GM12878 (cell line): ENCODE data around the gene MPDZ. TPM values are rescaled to one million over a fixed set of nuclear protein-coding genes. Genes with fewer than 3 reads are reported as not detected.

Source experiments
- ATAC-seq: fragments of 200-7000 bp; cut with Tn5 transposase; 3 replicates; pipeline ENCODE4 v1.9.1; 2020; ENCODE audit warnings: mild to moderate bottlenecking, moderate library complexity
- BruUV-seq: library from RNA; stranded (reverse); fragments of 400-500 nt; replicated peaks from 2 replicates; lab custom pipeline; 2021; lab: Mats Ljungman, UMichigan
- CTCF ChIA-PET: fragments of 300-600 bp; sonication (Branson Sonifier 250); formaldehyde crosslinking; extraction: SDS; loops from one replicate; lab custom pipeline; 2021; ENCODE audit warnings: inconsistent platforms; lab: Yijun Ruan, JAX
- POLR2A ChIA-PET: fragments of 350-600 bp; formaldehyde crosslinking; extraction: SDS; loops from one replicate; lab custom pipeline; 2021; ENCODE audit warnings: inconsistent platforms; lab: Charles Lee
- RAD21 ChIA-PET: fragments of 300-600 bp; sonication (Branson Sonifier 250); formaldehyde crosslinking; loops from one replicate; lab custom pipeline; 2023; ENCODE audit warnings: antibody characterized with exemption; ENCODE audit not compliant: unreplicated experiment; lab: Charles Lee
- SMC1A ChIA-PET: fragments of 300-600 bp; sonication (Branson Sonifier 250); formaldehyde crosslinking; loops from one replicate; lab custom pipeline; 2023; ENCODE audit not compliant: unreplicated experiment, uncharacterized antibody; lab: Charles Lee
- DNase-seq: peaks from one replicate; pipeline ENCODE4 v3.0.0-alpha.2; 2011; ENCODE audit warnings: low read depth, low spot score
- FAIRE-seq: peaks from 3 replicates; lab custom pipeline; 2011; peaks lifted over from hg19 to GRCh38; lab: Jason Lieb, UNC
- H2AFZ ChIP-seq: 2 replicates; pipeline ENCODE4 v1.6.0; 2011; ENCODE audit warnings: low read depth, low read length, control low read depth; ENCODE audit not compliant: control insufficient read depth
- H3K27ac ChIP-seq: 2 replicates; pipeline ENCODE4 v1.5.1; 2011; ENCODE audit warnings: control low read depth; ENCODE audit not compliant: control insufficient read depth, insufficient read depth
- H3K27me3 ChIP-seq, 2 experiments: replicated peaks in 1 of 2; 2 replicates each; pipeline versions ENCODE4 v1.6.0 to v1.6.1; 2011; ENCODE audit warnings: low read length in 1 of 2; ENCODE audit not compliant: control insufficient read depth in 2 of 2, insufficient read depth in 2 of 2
- H3K36me3 ChIP-seq, 2 experiments: 2 replicates each; pipeline ENCODE4 v1.5.1; 2011; ENCODE audit warnings: low read length in 1 of 2; ENCODE audit not compliant: control insufficient read depth in 2 of 2, insufficient read depth in 2 of 2
- H3K4me1 ChIP-seq: 2 replicates; pipeline ENCODE4 v1.6.1; 2011; ENCODE audit warnings: mild to moderate bottlenecking, low read length, moderate library complexity, mixed read lengths; ENCODE audit not compliant: control insufficient read depth, insufficient read depth
- H3K4me2 ChIP-seq: 2 replicates; pipeline ENCODE4 v1.6.0; 2011; ENCODE audit warnings: control low read depth; ENCODE audit not compliant: control insufficient read depth, insufficient read depth
- H3K4me3 ChIP-seq: fragments of 200-600 bp; sonication (generic); 2 replicates; pipeline ENCODE4 v1.5.1; 2016
- H3K79me2 ChIP-seq: 2 replicates; pipeline ENCODE4 v1.6.0; 2011; ENCODE audit warnings: low read length; ENCODE audit not compliant: control insufficient read depth, insufficient read depth
- H3K9ac ChIP-seq: 2 replicates; pipeline ENCODE4 v1.8.0; 2011; ENCODE audit warnings: low read length, control low read depth, mixed read lengths; ENCODE audit not compliant: control insufficient read depth, insufficient read depth
- H3K9me3 ChIP-seq: replicated peaks from 3 replicates; pipeline ENCODE4 v1.5.1; 2011; ENCODE audit warnings: mild to moderate bottlenecking, low read length; ENCODE audit not compliant: control insufficient read depth, insufficient read depth
- H4K20me1 ChIP-seq: 2 replicates; pipeline ENCODE4 v1.6.0; 2011; ENCODE audit not compliant: control insufficient read depth, insufficient read depth
- KAT2A ChIP-seq: conservative IDR thresholded peaks from 2 replicates; pipeline ENCODE4 v1.6.1; 2011; ENCODE audit warnings: low read depth, low read length; ENCODE audit not compliant: control insufficient read depth
- KLF5 ChIP-seq: fragments of 450-650 bp; IDR thresholded peaks from 2 replicates; pipeline ENCODE4 v1.6.1; 2014; ENCODE audit warnings: mild to moderate bottlenecking; ENCODE audit not compliant: partially characterized antibody
- LARP7 ChIP-seq: fragments of 450-650 bp; IDR thresholded peaks from 2 replicates; pipeline ENCODE4 v1.6.1; 2017; ENCODE audit warnings: mild to moderate bottlenecking
- MYC ChIP-seq: IDR thresholded peaks from 2 replicates; pipeline ENCODE4 v1.6.1; 2011; ENCODE audit warnings: mild to moderate bottlenecking, low read length, moderate library complexity, inconsistent platforms; ENCODE audit not compliant: insufficient read depth, insufficient replicate concordance, insufficient read length, severe bottlenecking
- NR2C2 ChIP-seq: IDR thresholded peaks from 2 replicates; pipeline ENCODE4 v1.6.1; 2011; ENCODE audit warnings: borderline replicate concordance, low read depth; ENCODE audit not compliant: control insufficient read depth, insufficient read length
- PAX5 ChIP-seq: IDR thresholded peaks from 2 replicates; pipeline ENCODE4 v1.6.1; 2011; ENCODE audit warnings: low read depth, low read length, borderline replicate concordance
- PML ChIP-seq: IDR thresholded peaks from 2 replicates; pipeline ENCODE4 v1.6.1; 2012; ENCODE audit warnings: low read length, inconsistent platforms
- RBBP5 ChIP-seq: fragments of 200-600 bp; sonication (generic); conservative IDR thresholded peaks from 2 replicates; pipeline ENCODE4 v1.6.1; 2016
- REST ChIP-seq: IDR thresholded peaks from 2 replicates; pipeline ENCODE4 v1.6.1; 2012; ENCODE audit warnings: mild to moderate bottlenecking, low read depth, low read length
- SMARCA5 ChIP-seq: fragments of 450-650 bp; IDR thresholded peaks from 2 replicates; pipeline ENCODE4 v1.6.1; 2017; ENCODE audit warnings: mild to moderate bottlenecking
- SMC3 ChIP-seq: IDR thresholded peaks from 2 replicates; pipeline ENCODE4 v1.6.1; 2011; ENCODE audit warnings: low read length, improper control_type of control experiment, borderline replicate concordance
- SP1 ChIP-seq: IDR thresholded peaks from one replicate; pipeline ENCODE4 v1.6.1; 2011; ENCODE audit warnings: low read depth, low read length
- TAF1 ChIP-seq: IDR thresholded peaks from 2 replicates; pipeline ENCODE4 v1.6.1; 2011; ENCODE audit warnings: mild to moderate bottlenecking, low read depth, low read length, borderline replicate concordance
- WRNIP1 ChIP-seq: IDR thresholded peaks from 2 replicates; pipeline ENCODE4 v1.6.1; 2011; ENCODE audit warnings: low read depth, low read length, improper control_type of control experiment, borderline replicate concordance
- WGBS: methylation state at CpG from one replicate; pipeline ENCODE4 v1.1.6; 2016; ENCODE audit warnings: low lambda C conversion rate; ENCODE audit not compliant: insufficient replicate concordance, insufficient coverage; ENCODE audit errors: missing lambda C conversion rate; 5-methylcytosine and 5-hydroxymethylcytosine counted together
- in situ Hi-C: fragments of 300-500 bp; cut with MboI; formaldehyde crosslinking; loops from 9 replicates; pipeline ENCODE4 v1.14.3; 2018; ENCODE audit warnings: mixed read lengths
- intact Hi-C: fragments of 100-400 bp; cut with micrococcal nuclease; formaldehyde crosslinking; loops from one replicate; pipeline ENCODE4 v1.14.2; 2022; ENCODE audit not compliant: unreplicated experiment
- polyA plus RNA-seq, 11 experiments: library from polyadenylated mRNA; depleted of rRNA in 4 of 11; unstranded in 6 of 11; stranded (reverse) in 5 of 11; fragments of >200 nt; fragmentation: Nextera tagmentation in 4 of 11; fragmentation: Illumina TruSeq in 1 of 11; extraction: Ambion mirVana in 4 of 11; extraction: Trizol in 1 of 11; gene quantifications; 1 replicate in 1 of 11; 2 replicates in 10 of 11; pipeline versions ENCODE4 v1.2.1 to v1.2.3, GENCODE V29; 2011 to 2016; ENCODE audit warnings: inconsistent platforms in 2 of 11, missing spikeins in 2 of 11, low read depth in 1 of 11
- total RNA-seq, 4 experiments: library from RNA; depleted of rRNA in 3 of 4; stranded (reverse); fragments of >200 nt in 3 of 4; fragmentation: Illumina TruSeq in 1 of 4; extraction: Trizol in 1 of 4; gene quantifications; 2 replicates each; pipeline versions ENCODE4 v1.2.1 to v1.2.3, GENCODE V29; 2013 to 2021
- TF ChIP-seq, protein P1 (sequence below): fragments of 450-650 bp; IDR thresholded peaks from 2 replicates; pipeline ENCODE4 v1.6.1; 2018; ENCODE audit warnings: borderline replicate concordance, mild to moderate bottlenecking; ENCODE audit not compliant: partially characterized antibody
- TF ChIP-seq, protein P2 (sequence below): IDR thresholded peaks from 2 replicates; pipeline ENCODE4 v1.6.1; 2012; ENCODE audit warnings: low read depth, low read length, improper control_type of control experiment

Gene MPDZ
- total and polyA plus RNA-seq, 10 of the 15 experiments (the other 5 are each of a cell fraction or from before 2014, with no cell fraction given), result 0.36 TPM; not detected in 9

GRCh38 chr9:13270734-13271133 lies 8.8 kb downstream of the MPDZ start:
- ATAC-seq (no peak), FAIRE-seq (no peak), DNase-seq (no peak)
- TF ChIP-seq KAT2A, result no peak
- no peak for TF ChIP-seq KLF5
- TF ChIP-seq, protein P1, sequence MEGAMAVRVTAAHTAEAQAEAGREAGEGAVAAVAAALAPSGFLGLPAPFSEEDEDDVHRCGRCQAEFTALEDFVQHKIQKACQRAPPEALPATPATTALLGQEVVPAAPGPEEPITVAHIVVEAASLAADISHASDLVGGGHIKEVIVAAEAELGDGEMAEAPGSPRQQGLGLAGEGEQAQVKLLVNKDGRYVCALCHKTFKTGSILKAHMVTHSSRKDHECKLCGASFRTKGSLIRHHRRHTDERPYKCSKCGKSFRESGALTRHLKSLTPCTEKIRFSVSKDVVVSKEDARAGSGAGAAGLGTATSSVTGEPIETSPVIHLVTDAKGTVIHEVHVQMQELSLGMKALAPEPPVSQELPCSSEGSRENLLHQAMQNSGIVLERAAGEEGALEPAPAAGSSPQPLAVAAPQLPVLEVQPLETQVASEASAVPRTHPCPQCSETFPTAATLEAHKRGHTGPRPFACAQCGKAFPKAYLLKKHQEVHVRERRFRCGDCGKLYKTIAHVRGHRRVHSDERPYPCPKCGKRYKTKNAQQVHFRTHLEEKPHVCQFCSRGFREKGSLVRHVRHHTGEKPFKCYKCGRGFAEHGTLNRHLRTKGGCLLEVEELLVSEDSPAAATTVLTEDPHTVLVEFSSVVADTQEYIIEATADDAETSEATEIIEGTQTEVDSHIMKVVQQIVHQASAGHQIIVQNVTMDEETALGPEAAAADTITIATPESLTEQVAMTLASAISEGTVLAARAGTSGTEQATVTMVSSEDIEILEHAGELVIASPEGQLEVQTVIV, result no peak
- no peak for TF ChIP-seq SMARCA5
- no peak for TF ChIP-seq RBBP5
- no peak for TF ChIP-seq MYC
- no peak for TF ChIP-seq NR2C2
- no peak for TF ChIP-seq WRNIP1
- no peak for TF ChIP-seq SP1
- no peak for TF ChIP-seq TAF1
- TF ChIP-seq REST, result no peak
- no peak for TF ChIP-seq LARP7
- TF ChIP-seq SMC3, result no peak
- TF ChIP-seq, protein P2, sequence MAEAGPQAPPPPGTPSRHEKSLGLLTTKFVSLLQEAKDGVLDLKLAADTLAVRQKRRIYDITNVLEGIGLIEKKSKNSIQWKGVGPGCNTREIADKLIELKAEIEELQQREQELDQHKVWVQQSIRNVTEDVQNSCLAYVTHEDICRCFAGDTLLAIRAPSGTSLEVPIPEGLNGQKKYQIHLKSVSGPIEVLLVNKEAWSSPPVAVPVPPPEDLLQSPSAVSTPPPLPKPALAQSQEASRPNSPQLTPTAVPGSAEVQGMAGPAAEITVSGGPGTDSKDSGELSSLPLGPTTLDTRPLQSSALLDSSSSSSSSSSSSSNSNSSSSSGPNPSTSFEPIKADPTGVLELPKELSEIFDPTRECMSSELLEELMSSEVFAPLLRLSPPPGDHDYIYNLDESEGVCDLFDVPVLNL, result no peak
- no peak for TF ChIP-seq PML
- no peak for TF ChIP-seq PAX5
- 100% methylated on average over 1 of the region's 1 CpG for whole genome bisulfite sequencing
- Histone ChIP-seq H3K27me3 (no peaks in the 10 kb centered on the region), H4K20me1 (no peaks in the 10 kb centered on the region), H3K79me2 (no peaks in the 10 kb centered on the region), H3K4me1 (no peaks in the 10 kb centered on the region), H3K4me2 (no peak overlapping the region), H3K4me3 (no peak overlapping the region), H3K36me3 (no peaks in the 10 kb centered on the region), H3K27ac (no peak overlapping the region), H3K9me3 (no peaks in the 10 kb centered on the region), H2AFZ (no peak overlapping the region), H3K9ac (no peak overlapping the region)
- intact Hi-C loops (no loop called here), in situ Hi-C loops (no loop called here)
- ChIA-PET CTCF (no interaction called here), POLR2A (no interaction called here), RAD21 (no interaction called here), SMC1A (no interaction called here)
- no TSS peak for BruUV-seq
